HG02763 (cell line): ENCODE measurements around the gene KSR1.

Experiments used
- ATAC-seq: cut with Tn5 transposase; IDR thresholded peaks from one replicate; pipeline ENCODE4 v1.9.1; 2021; ENCODE audit warnings: mild to moderate bottlenecking, moderate library complexity; ENCODE audit not compliant: unreplicated experiment

Gene KSR1

DNA sequence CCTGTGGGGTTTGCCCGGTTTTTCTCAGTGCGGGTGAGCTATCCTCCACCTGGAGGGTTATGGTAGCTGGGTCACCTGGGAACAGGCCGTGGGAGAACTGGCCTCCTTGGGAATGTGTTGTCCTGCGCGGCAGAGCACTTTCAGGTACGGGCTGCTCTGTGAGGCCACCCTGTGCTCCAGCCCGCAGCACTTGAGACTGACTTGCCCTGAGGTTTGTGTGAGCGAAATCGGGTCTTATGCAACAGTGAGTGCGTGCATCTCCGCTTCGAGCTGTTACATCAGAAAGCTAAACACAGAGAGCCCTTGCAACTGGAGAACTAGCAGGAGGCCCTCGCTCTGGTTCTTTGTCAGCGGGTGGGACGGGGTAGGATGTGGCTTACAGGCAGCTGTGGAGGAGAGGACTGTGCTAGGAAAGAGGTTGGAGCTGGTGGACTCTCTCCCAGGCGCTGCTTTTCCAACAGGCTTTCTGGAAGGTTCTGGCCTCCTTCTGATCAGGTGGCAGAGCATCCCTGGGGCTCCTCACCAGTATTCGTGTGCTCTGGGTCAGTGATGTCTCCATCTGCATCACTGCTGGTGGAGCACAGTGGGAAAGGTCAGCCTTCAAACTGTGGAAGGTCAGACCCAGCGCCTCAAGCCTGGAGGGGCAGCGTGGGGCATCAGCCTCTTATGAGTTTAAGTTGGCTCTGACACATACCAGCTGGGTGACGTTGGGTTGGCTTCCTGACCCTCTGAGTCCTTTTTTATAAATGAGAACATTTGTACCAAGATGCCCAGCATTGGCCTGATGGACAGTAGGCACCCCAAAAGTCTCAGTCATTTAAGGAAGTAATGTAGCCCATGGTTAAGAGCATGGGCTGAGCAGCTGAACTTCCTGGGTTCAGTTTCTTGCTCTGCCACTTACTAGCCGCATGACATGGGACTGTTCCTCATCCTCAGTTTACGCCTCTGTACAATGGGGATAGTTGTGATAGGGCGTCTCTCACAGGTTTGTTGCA, 76.3 kb downstream of the KSR1 start:
- no peak for ATAC-seq

DNA sequence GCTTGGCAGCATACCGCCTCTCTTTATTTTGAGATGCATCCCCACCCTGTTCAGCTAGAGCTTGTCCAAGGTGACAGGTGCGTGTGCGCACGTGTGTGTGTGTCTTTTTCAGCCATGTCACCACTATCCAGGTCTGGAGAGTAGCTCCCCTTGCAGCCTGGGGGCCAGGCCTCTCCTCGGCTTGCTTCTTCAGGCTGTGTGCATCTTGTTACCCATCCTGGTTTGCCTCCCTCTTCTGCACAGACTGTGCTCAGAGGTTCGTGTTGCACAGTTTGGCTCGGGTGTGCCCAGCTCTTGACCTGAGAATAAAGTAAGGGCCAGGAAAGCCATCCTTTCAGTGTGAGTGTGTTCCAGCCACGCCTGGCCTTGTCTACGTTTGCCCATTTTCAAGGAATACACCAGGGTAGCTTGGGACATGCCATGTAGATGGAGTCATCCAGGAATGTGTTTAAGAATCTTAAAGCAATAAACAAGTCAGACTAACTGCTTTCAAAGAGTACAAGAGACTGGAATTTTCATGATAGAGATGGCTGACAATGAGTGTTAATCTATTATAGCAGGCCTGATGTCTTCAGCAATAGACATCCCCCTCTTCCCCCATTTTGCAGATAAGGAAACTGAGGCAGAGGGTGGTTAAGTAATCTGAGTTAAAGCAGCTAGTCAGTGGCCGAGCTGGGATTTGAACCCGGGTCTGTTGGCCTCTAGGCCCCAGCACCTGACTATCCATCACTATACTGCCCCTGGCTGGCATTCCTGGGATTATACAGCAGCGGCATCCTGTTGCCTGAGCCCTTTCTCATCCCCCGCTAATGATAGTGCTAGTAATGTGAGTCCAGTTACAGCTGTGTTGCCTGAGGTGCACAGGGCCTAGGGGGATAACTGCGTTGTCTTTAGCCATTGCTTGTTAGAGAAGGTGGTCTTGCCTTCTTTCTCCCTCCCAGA, 77.9 kb downstream of the KSR1 start:
- no peak for ATAC-seq

DNA sequence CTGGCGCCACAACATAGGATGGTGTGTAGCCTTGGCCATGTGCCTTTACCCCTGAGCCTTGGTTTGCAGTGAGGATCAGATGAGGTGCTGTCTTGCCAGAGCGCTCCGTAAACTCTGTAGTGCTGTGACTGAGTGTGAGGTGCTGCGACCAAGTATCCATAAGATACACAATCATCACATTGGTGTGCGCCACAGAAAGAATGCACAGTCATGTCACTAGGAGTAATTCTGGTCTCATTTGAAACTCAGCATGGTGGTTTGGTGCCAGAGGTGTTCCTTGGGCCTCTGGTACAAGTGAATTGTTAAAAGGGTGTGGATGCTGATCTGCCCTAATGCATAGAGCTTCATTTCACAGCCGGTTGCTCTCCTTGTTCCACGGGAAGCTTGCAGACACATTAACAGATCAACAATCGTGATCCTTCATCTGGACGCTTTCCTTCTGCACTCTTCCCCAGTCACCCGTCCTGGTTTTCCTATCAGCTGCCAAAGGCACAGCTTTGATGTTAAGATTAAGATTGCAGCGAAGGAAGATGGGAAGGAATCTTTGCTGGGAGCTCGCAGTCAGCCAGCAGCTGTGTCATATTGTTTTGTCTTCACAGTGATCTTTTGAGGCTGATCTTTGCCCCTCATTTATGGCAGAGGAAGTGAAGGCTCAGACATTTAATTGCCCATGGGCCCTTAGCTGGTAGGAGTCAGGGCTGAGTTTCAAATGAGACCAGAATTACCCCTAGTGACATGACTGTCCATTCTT, 79.1 kb downstream of the KSR1 start:
- no peak for ATAC-seq

DNA sequence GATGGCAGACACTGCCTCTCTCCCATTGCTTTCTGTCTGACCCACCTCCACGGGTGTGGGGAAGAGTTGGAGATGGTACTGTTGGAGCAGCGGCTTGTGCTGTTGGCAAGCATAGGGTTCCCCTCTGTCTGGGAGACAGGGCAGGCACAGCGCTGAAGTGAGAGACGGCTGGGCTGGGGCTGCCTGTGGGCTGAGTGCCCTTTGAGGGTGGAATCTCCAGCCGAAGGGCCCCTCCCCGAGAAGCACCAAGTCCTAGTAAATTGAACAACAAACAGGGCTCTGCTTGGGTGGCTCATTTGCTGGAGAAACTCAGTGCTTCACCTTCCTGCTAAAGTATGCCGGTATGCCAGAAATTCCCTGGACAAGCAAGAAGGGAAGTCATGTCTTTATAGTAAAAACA, 79.7 kb downstream of the KSR1 start:
- ATAC-seq = no peak

DNA sequence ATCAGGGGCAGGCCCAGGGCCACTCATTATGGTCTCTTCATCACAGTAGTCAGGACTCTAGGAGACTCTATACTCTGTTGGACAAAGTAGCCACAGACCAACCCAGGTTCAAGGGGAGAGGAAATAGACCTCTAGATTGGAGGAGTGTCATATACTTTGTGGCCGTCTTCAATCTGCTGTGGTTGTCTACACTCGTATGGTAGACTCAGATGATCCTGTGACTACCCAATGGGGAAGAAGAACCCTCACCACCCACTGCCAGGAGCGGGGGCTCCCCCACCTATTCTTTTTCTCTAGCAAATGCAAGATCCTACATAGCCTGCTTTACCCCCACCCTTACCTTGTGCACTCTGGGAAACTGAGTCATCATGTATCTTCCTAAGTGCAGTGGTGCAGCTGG, 80.5 kb downstream of the KSR1 start:
- ATAC-seq = no peak

DNA sequence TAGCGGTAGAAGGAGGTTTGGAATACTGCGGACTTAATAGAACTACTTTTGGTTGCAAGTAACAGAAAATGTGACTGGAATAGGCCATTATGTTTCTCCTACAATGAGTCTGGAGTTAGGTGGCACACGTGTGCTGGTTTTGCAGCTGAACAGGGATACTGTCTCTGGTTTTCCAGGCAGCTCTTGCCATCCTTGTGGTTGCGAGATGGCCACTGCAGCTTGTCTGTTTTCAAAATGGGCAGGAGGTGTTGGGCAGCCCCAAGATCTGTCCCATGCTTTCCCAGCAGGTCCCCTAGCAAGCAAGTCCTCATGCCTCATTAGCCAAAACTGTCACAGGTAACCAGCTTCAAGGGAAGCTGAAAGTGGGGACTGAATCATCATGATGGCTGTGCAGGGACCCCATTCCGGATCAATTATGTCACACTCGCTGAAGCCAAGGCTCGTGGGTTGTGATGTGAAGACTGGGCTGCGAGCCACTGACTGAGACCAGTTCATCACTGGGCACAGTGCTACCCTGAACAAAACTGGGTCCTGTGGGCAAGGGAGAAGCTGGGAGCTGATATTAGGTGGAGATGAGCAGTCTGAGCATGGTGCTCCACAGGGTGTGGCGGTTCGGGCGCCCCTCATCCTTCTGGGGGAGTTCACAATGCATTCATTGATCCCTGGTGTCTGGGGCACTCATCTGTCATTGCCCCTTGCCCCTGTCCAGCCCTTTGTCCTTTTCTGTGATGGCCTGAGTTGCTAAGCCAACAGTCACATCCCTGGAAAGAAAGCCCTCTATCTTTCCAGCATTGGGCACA, 82.1 kb downstream of the KSR1 start:
- ATAC-seq = no peak

DNA sequence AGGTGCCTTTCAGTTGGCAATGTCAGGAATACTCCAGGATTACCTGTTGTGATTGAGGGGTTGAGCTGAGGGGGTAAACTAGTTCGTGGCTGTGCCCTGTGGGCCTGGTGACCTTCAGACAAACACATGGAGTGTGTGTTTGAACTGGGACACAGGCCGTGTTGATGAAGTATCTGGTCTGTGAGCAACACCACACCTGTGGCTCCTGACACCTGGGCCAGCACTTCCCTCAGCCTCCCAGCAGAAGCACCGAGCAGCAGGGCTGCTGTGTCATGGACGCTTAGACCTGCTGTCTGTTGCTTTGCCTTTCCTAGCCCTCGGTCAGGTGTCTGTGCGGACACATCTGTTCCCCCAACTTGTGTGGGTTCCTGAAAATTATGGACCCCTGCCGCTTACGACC, 82.9 kb downstream of the KSR1 start:
- no peak for ATAC-seq

DNA sequence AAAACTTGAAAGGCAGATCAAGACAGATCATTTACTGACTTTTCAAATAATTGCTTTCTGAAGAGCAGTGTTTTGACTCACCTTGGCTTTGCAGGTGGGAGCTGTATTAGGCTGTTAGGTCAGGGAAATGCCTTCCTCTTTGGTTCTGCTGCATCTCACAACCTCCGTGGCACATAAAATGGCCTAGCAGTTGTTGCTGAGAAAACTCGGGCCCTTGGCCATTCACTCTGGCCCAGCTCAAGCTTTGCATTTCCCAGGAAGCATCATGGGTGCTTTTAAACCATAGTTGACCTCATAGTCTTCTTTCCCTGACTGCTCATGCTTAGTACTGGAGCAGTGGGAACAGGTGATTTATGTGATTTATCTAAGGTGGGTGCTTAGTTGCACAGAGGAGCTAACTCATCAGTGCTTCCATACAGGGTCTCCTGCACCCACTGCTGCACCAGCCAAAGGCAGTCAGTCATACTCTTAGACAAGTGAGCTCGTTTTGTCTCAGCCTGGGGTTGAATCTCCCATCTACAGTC, 83.6 kb downstream of the KSR1 start:
- ATAC-seq = no peak

DNA sequence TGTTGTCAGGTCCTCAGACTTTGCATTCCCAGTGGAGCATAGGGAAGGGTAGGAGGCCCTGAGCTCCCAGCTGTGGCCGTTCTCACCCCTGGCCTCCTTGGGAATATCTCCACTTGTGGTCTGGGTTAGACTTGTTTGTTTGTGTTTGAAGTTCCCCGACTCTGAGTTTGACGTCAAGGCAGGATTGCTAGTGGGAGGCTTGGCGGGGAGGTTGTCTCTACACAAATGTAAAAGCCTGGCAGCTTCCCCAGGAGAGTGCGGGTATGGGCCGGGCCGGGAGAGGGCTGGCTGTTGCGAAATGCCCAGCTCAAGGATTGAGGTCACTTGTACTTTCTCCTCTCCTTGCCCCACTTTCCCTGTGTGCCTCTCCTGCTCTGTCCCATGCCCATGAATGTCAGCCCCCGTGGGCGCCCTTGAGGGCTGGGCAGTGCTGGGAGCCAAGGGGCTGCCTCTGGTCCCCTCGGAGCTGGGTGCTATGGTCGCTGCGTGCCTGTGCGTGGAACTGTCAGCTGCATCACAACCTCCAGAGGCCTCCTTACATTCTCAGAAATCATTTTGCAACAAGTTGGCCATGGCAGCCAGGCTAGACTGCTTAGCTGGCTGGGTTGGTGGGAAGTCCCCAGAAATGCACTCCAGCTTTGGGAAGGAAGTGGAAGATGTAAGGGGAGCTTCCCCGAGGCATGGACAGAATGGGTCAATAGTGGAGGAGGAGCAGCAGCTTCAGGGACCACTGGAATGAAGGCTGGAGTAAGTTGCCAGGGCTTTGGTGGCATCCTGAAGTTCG, 84.3 kb downstream of the KSR1 start:
- ATAC-seq = no peak

DNA sequence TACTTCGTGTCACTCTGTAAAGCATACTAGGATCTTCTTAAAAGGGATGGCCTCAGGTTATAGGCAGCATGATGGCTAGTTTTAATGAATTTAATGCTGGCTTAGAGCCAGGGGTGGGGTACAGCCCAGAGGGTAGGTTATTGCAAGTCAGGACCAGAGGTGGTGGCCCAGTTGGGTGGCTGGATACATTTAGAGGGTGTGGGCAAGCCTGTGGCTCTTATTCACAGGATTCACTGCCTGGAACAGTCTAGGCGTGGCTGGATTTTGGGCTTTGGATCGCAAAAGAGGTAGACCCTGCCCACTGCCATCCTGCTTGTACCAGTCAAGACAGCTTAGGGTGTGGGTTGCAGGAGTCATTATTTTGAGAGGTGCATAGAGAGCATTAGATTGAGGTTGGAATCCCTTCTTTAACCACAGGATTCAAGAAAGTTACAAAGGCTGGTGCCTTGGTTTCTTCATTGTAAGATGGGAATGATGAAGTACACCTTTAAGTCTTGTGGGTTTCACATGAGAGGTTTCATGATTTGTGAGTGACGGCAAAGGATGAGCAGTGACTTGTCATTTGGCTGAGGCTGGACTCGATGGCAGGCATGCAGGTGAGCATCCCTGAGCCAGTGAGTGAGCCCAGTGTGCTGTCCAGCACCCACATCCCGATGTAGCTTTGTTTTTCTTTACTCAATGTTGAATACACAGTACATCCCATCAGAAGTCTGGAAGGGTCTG, 85.2 kb downstream of the KSR1 start:
- no peak for ATAC-seq

DNA sequence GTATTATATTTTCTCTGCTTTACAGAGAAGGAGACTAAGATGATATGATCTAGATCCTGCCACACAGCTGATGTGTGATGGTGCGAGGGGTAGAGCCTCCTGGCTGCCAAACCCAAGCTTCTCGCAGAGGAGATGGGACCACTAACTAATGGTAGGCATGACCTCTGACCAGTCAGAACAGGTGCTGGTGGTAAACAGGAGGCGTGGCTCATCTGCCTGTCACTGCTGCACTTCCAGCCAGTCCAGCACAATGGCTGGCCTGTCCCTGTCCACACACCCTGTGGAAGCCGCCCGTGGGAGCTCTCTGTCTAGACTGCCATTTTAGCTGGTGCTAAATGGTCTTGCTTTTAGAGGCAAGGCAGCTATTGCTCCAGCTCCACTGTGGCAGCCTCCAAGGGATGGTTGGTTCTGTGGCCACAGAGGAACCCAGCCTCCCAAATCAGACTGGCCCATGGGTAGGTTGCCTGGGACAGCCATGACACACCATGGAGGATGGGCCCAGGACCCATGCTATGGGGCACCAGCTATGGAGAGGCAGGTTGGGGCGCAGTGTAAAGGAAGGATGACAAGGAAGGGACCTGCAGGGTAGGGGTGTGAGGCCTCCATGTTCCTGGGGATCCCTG, 86.7 kb downstream of the KSR1 start:
- ATAC-seq = no peak

DNA sequence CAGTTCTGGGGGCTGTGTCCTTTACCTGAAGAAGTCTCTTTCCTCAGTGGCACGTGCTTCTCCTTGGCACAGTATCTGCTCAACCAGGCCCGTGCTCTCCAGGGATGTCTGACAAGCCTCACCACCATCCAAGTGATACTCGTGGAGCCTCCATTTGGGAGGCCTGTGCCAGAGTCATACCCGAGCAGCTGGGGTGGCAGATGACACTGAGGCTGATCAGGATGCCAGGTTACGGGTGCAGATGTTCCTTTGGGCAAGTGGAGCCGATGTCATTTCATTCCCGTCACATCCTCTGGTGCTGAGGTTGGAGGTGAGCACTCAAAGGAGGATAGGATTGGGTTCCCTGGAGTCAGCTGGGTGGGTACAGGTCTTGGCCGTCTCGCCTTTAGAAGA, 87.2 kb downstream of the KSR1 start:
- ATAC-seq = no peak

DNA sequence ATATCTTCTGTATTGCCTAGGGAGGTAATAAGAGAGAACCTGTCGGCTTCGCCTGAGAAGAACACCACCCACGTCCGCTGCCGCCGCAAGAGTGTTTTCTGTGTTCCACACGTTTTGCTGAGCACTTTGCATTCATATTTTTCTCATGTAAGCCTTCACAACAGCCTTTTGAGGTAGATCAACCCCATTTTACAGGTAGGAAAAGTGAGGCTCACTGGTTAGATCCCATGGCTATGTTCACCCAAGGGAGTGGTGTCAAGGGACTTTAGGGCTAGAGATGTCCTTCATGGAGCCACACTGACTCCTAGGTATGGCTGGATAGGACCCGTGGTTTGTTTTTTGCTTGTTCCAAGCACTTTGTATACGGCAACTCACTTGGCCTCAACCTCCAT, 87.7 kb downstream of the KSR1 start:
- no peak for ATAC-seq

DNA sequence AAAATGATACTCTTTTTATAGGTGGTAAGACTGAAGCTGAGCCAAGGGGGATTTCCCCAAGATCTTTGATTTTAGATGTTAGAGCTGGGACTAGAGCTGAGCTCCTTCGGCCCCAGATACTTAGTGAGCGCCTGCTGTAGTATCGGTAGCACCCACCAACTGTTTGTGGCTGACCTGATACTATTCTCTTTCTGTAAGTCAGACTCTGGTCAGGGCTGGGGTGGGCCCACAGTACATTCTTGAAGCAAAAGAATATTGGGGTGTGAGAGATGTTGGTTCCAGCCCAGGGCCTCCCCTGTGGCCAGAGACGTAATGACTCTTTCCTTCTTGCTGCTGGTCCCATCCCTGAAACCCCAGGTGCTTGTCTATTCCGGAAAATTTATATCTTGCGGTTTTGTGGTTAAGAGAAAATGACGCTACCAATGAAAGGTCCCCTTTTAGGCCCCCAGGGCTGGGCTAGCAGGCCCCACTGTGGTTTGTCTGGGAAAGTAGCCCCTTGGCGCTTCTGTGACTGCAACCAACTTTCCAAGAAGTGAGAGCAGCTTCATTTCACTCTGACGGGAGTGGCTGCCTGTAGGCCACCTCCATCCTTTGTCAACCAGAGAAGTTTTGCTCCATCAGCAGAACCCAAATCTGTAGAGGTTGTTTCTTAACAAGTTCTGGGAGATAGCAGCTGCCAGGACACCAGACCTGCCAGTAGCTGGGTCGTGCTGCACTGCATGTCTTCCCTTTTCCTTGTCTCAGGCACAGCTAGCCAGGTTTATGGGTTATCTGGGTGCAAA, 88.3 kb downstream of the KSR1 start:
- ATAC-seq = peak; percentile 79

DNA sequence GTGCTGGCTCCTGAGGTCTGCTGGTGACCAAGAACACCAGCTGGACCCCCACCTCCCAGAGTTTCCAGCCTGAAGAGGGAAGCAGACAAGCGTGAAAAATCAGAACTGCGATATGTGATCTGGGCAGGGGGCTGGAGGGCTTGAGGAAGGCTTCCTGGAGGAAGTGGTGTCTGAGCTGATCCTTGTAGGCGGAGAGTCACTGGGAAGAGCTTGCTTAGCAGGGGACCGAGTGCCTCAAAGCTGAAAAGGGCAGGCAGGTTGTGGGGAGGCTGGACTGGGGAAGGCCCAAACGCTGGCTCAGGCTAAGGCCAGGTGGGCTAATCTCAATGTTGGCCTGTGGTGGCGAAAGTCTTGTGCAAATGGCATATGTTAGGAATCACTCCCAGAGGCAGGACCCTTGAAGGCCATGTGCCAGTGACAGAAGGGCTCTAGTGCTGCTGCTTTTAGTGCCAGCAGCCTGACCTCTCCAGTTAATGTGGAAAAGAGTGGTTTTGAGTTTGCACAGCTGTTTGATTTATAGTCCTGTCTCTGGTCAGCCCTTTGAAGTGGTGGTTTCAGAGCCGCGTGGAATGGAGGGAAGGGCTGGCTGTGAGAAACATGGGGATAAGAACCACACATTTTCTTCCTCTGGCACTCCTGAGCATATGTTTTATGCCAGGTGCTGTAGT, 89.4 kb downstream of the KSR1 start:
- ATAC-seq = no peak

DNA sequence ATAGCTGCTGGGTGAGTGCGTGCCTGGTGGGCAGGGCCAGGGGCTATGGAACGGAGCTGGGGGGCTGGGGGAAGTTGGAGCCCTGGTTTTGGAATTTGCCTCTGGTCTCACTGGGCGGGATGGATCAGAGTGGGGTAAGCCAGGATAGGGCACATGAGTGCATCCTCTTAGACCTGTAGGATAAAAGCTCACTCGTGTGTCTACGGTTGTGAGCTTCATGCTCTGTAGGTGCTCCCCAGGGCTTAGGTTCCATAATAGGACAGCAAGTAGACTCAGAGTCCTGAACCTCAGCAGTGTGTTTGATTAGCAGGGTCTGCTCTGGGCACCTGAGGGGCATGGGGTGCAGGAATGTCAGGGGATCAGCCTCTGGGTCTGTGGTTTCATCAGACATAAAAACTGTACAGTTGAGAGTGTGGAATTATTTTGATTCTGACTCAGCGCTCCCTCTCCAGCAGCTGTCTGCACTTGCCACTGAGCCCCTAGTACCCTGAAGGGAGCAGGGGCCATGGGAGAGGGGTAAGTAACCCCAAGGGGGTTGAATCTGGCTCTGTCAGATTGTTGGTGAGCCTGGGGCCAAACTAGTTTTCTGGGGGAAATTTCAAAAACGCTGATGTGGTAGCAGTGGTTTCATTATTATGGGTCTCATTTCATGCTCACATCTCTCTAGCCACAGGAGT, 90.5 kb downstream of the KSR1 start:
- ATAC-seq = no peak
